ENCODE results near the gene NUCB1.

Gene NUCB1

DNA sequence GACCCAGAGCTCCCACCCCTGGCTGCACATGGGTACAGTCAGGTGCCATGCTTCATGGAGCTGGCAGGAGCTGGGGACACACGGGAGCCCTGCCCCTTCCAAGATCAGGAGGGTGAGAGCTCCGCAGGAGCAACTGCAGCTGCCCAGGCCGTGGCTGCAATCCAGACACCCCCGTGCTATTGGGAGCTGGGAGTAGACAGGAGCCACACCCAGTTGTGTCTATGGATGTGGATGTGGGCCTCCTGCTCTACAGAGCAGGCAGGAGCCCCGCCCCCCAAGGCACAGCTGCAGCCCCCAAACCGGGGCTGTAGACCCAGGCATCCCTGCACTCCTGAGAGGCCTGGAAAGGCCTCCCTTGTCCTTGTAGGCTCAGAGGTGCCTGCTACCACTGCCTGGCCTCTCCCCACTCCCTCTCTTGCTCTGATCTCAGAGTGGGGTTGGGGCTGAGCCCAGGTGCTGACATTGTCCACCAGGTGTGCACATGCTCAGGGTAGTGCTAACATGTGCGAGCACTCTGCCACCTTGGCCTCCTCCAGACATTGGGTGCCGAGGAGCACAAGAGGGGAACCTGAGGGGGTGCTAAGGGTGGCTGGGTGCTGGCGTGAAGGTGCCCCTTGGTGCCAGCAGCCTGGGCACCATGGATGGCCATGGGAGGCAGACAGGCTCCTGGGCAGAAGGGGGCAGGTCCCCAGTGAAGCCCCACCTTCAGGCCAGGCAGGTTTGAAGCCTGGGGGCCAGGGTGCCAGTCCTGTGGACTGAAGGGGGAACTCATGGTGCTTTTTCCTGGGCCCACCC is 46.5 kb downstream of the NUCB1 start:
- Histone ChIP-seq H3K27ac (ENCODE audit: low read length) (no peak overlapping the region), H3K27me3 (ENCODE audit: low read depth, low read length) (no peaks in the 10 kb centered on the region), H4K20me1 (ENCODE audit: insufficient read depth, low read length) (no peaks in the 10 kb centered on the region), H3K4me1 (ENCODE audit: low read length) (no peaks in the 10 kb centered on the region), H3K36me3 (replicated peaks; ENCODE audit: low read depth, low read length) (peaks cover 5% of the 10 kb centered on the region), H3K9me3 (ENCODE audit: insufficient read depth, low read length) (peaks cover 8% of the 10 kb centered on the region; the same call in 1 of the 2 replicates), H3K4me3 (ENCODE audit: low read length) (no peak overlapping the region), H2AFZ (ENCODE audit: low read depth, low read length) (no peak overlapping the region), H3K9ac (ENCODE audit: low read length) (no peak overlapping the region), H3K4me2 (ENCODE audit: low read length) (no peak overlapping the region), H3K79me2 (ENCODE audit: low read length) (no peaks in the 10 kb centered on the region)
- TF ChIP-seq EZH2phosphoT487 (IDR thresholded peaks at IDR 0.05; ENCODE audit: low read depth) (no peak), CTCF (IDR thresholded peaks at IDR 0.05; ENCODE audit: low read depth, low read length) (no peak)

- TF ChIP-seq CTCF (IDR thresholded peaks at IDR 0.05; ENCODE audit: low read depth, low read length) (no peak), EZH2phosphoT487 (IDR thresholded peaks at IDR 0.05; ENCODE audit: low read depth) (no peak)
- Histone ChIP-seq H3K27ac (ENCODE audit: low read length) (no peak overlapping the region), H2AFZ (ENCODE audit: low read depth, low read length) (no peak overlapping the region), H3K27me3 (ENCODE audit: low read depth, low read length) (no peaks in the 10 kb centered on the region), H3K79me2 (ENCODE audit: low read length) (no peaks in the 10 kb centered on the region), H3K36me3 (replicated peaks; ENCODE audit: low read depth, low read length) (peaks cover 5% of the 10 kb centered on the region), H3K4me1 (ENCODE audit: low read length) (no peaks in the 10 kb centered on the region), H4K20me1 (ENCODE audit: insufficient read depth, low read length) (no peaks in the 10 kb centered on the region), H3K4me2 (ENCODE audit: low read length) (no peak overlapping the region), H3K9me3 (ENCODE audit: insufficient read depth, low read length) (peaks cover 8% of the 10 kb centered on the region; the same call in 1 of the 2 replicates), H3K4me3 (ENCODE audit: low read length) (no peak overlapping the region), H3K9ac (ENCODE audit: low read length) (no peak overlapping the region)
Measured at GRCh38 chr19:48947258-48947542, 47.1 kb downstream of the NUCB1 start.

GRCh38 chr19:48950159-48950558 is 50.0 kb downstream of the NUCB1 start:
- H3K27ac ChIP-seq (ENCODE audit: low read length), result no peak overlapping the region
- no peak overlapping the region for H3K9ac ChIP-seq (ENCODE audit: low read length)
- H3K79me2 ChIP-seq (ENCODE audit: low read length), result peaks cover 4% of the 10 kb centered on the region
- H3K9me3 ChIP-seq (ENCODE audit: insufficient read depth, low read length), result peaks cover 8% of the 10 kb centered on the region; the same call in 1 of the 2 replicates
- TF ChIP-seq CTCF (IDR thresholded peaks at IDR 0.05; ENCODE audit: low read depth, low read length) (no peak), EZH2phosphoT487 (IDR thresholded peaks at IDR 0.05; ENCODE audit: low read depth) (no peak)
- peaks cover 5% of the 10 kb centered on the region for H3K36me3 ChIP-seq (replicated peaks; ENCODE audit: low read depth, low read length)
- no peak overlapping the region for H3K4me3 ChIP-seq (ENCODE audit: low read length)
- no peak overlapping the region for H2AFZ ChIP-seq (ENCODE audit: low read depth, low read length)
- H3K4me2 ChIP-seq (ENCODE audit: low read length), result no peak overlapping the region
- H3K4me1 ChIP-seq (ENCODE audit: low read length), result peaks cover 4% of the 10 kb centered on the region; the same call in 1 of the 2 replicates
- no peaks in the 10 kb centered on the region for H4K20me1 ChIP-seq (ENCODE audit: insufficient read depth, low read length)
- no peaks in the 10 kb centered on the region for H3K27me3 ChIP-seq (ENCODE audit: low read depth, low read length)

- Histone ChIP-seq H3K9me3 (ENCODE audit: insufficient read depth, low read length) (peaks cover 8% of the 10 kb centered on the region; the same call in 1 of the 2 replicates), H4K20me1 (ENCODE audit: insufficient read depth, low read length) (no peaks in the 10 kb centered on the region), H3K36me3 (replicated peaks; ENCODE audit: low read depth, low read length) (peaks cover 8% of the 10 kb centered on the region), H3K79me2 (ENCODE audit: low read length) (peaks cover 13% of the 10 kb centered on the region), H3K4me2 (ENCODE audit: low read length) (no peak overlapping the region), H3K27ac (ENCODE audit: low read length) (no peak overlapping the region), H3K4me1 (ENCODE audit: low read length) (peaks cover 10% of the 10 kb centered on the region), H3K27me3 (ENCODE audit: low read depth, low read length) (no peaks in the 10 kb centered on the region), H3K9ac (ENCODE audit: low read length) (no peak overlapping the region), H3K4me3 (ENCODE audit: low read length) (no peak overlapping the region), H2AFZ (ENCODE audit: low read depth, low read length) (no peak overlapping the region)
- TF ChIP-seq CTCF (IDR thresholded peaks at IDR 0.05; ENCODE audit: low read depth, low read length), result no peak
- no peak for TF ChIP-seq EZH2phosphoT487 (IDR thresholded peaks at IDR 0.05; ENCODE audit: low read depth)
Measured at GRCh38 chr19:48950830-48951519, 50.9 kb downstream of the NUCB1 start.
